ENCODE data around the gene ZFAND3. TPM values are rescaled to one million over a fixed set of nuclear protein-coding genes. Genes with fewer than 3 reads are reported as not detected.

The ZFAND3 gene
- total RNA-seq, 1 experiment from 2014 or later: 47.2 TPM

DNA sequence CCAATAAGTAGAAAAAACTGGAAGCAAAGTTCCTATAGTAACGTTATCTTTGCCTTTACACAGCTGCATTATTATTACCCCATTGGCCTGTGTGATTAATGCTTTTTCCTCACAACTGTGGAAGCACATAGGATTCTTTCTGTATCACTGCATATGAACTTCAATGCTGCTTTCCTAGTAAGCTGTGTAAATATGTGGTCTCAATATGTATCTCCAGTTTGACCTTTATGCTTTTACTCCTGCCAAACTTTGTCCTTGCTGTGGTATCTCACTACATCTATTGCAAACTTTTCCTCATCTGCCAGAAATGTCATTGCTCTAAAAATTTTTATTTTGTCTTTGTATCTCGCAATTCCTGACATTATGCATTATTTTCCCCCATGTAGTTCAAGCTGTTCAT, 168.6 kb downstream of the ZFAND3 start:
- Histone ChIP-seq H3K27ac (ENCODE audit: low read depth, low read length) (no peak overlapping the region), H3K9ac (ENCODE audit: low read length) (no peak overlapping the region), H3K9me2 (ENCODE audit: insufficient read depth) (no peaks in the 10 kb centered on the region), H3K27me3 (ENCODE audit: insufficient read depth, low read length) (no peaks in the 10 kb centered on the region), H2AFZ (ENCODE audit: low read depth, low read length, poor library complexity, severe bottlenecking) (no peak overlapping the region), H3K4me2 (ENCODE audit: low read length) (no peak overlapping the region), H3K4me3 (replicated peaks in 1 of 2; ENCODE audit: low read depth in 1 of 2, low read length in 2 of 2) (no peak overlapping the region), H3K36me3 (ENCODE audit: control insufficient read depth in 1 of 2, insufficient read depth in 2 of 2, low read length in 2 of 2) (no peaks in the 10 kb centered on the region), H3K79me2 (ENCODE audit: insufficient read depth, low read length) (peaks cover 56% of the 10 kb centered on the region), H4K20me1 (ENCODE audit: insufficient read depth) (peaks cover 26% of the 10 kb centered on the region; the same call in 1 of the 2 replicates), H3K9me3 (ENCODE audit: control insufficient read depth in 1 of 2, insufficient read depth in 1 of 2, low read depth in 1 of 2, low read length in 2 of 2) (no peaks in the 10 kb centered on the region), H3K4me1 (ENCODE audit: control insufficient read depth in 1 of 2, insufficient read depth in 2 of 2, low read length in 2 of 2) (peaks cover 0 to 10% of the 10 kb centered on the region in 2 experiments; a peak in 1 of 4 replicates)
- CTCF ChIA-PET: no interaction called here
- ATAC-seq: no peak
- intact Hi-C loops (cut with micrococcal nuclease): no loop called here
- POLR2A ChIA-PET: no interaction called here
- no TSS peak for BruUV-seq (replicated peaks)
- RAD21 ChIA-PET (ENCODE audit: low non-redundant PET in 1 of 2, low total read pairs in 2 of 2, uncharacterized antibody in 2 of 2, unreplicated experiment in 2 of 2): no interaction called here
- TF ChIP-seq POLR2A (IDR thresholded peaks at IDR 0.05; ENCODE audit: borderline replicate concordance, extremely low read depth, insufficient read depth, insufficient read length) (no peak), SIN3A (IDR thresholded peaks at IDR 0.05; ENCODE audit: low read depth) (no peak), RAD21 (IDR thresholded peaks at IDR 0.05; ENCODE audit: low read depth) (no peak), FOSL1 (IDR thresholded peaks at IDR 0.05; ENCODE audit: low read depth) (no peak), EZH2 (IDR thresholded peaks at IDR 0.05) (no peak), SRF (IDR thresholded peaks at IDR 0.05; ENCODE audit: low read depth) (no peak), YY1 (IDR thresholded peaks at IDR 0.05; ENCODE audit: extremely low read depth, insufficient replicate concordance, low read depth, low read length) (no peak), ELF1 (IDR thresholded peaks at IDR 0.05; ENCODE audit: borderline replicate concordance, low read depth) (no peak), SP1 (IDR thresholded peaks at IDR 0.05; ENCODE audit: low read depth) (no peak), EZH2phosphoT487 (IDR thresholded peaks at IDR 0.05; ENCODE audit: borderline replicate concordance) (no peak), JUND (IDR thresholded peaks at IDR 0.05) (no peak), ZFX (IDR thresholded peaks at IDR 0.05) (no peak)
- TF ChIP-seq, protein P1, sequence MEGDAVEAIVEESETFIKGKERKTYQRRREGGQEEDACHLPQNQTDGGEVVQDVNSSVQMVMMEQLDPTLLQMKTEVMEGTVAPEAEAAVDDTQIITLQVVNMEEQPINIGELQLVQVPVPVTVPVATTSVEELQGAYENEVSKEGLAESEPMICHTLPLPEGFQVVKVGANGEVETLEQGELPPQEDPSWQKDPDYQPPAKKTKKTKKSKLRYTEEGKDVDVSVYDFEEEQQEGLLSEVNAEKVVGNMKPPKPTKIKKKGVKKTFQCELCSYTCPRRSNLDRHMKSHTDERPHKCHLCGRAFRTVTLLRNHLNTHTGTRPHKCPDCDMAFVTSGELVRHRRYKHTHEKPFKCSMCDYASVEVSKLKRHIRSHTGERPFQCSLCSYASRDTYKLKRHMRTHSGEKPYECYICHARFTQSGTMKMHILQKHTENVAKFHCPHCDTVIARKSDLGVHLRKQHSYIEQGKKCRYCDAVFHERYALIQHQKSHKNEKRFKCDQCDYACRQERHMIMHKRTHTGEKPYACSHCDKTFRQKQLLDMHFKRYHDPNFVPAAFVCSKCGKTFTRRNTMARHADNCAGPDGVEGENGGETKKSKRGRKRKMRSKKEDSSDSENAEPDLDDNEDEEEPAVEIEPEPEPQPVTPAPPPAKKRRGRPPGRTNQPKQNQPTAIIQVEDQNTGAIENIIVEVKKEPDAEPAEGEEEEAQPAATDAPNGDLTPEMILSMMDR (IDR thresholded peaks at IDR 0.05 in 2 of 3, conservative IDR thresholded peaks at IDR 0.05 in 1 of 3; ENCODE audit: borderline replicate concordance in 1 of 3, insufficient read depth in 1 of 3, low read depth in 2 of 3, low read length in 2 of 3): no peak
- TF ChIP-seq, protein P2, sequence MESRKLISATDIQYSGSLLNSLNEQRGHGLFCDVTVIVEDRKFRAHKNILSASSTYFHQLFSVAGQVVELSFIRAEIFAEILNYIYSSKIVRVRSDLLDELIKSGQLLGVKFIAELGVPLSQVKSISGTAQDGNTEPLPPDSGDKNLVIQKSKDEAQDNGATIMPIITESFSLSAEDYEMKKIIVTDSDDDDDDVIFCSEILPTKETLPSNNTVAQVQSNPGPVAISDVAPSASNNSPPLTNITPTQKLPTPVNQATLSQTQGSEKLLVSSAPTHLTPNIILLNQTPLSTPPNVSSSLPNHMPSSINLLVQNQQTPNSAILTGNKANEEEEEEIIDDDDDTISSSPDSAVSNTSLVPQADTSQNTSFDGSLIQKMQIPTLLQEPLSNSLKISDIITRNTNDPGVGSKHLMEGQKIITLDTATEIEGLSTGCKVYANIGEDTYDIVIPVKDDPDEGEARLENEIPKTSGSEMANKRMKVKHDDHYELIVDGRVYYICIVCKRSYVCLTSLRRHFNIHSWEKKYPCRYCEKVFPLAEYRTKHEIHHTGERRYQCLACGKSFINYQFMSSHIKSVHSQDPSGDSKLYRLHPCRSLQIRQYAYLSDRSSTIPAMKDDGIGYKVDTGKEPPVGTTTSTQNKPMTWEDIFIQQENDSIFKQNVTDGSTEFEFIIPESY (IDR thresholded peaks at IDR 0.05; ENCODE audit: extremely low read depth, insufficient replicate concordance, low read length): no peak
- TF ChIP-seq, protein P3, sequence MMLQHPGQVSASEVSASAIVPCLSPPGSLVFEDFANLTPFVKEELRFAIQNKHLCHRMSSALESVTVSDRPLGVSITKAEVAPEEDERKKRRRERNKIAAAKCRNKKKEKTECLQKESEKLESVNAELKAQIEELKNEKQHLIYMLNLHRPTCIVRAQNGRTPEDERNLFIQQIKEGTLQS (IDR thresholded peaks at IDR 0.05): no peak
- DNase-seq (ENCODE audit: low read depth, low spot score): no peak
